ENCODE measurements around the gene CXCL6. TPM values are rescaled to one million over a fixed set of nuclear protein-coding genes. Genes with fewer than 3 reads are reported as not detected.

The CXCL6 gene
- total RNA-seq, 1 donor from 2014 or later = 0.16 TPM

DNA sequence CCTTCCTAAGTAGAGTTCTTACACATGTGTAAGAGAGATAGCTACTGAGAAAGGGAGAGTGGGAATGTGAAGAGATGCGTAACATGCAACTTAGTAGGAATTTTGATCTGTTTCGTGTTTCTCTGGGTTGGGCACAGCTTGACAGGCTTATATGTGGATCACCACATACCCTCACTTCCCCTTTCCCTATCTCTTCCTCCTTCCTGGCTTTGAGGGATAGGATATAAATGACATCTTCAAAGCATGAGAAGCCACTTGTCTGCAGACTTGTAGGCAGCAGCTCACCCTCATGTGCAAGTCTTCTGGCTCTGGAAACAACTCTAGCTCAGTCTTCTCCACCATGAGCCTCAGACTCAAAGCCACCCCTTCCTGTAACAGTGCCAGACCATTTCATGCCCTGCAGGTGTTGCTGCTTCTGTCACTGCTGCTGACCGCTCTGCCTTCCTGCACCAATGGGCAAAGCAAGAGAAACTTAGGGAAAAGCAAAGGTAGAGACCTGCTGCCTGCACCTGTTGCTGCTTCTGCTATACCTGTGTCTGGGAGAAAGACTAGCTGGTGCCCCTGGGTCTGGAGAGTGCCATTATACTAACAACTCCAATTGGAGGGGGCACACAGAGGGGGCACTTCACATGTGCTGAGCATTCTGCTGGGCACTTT, 11.2 kb downstream of the CXCL6 start:
- H3K9me3 Mint-ChIP-seq = no peaks in the 10 kb centered on the region
- no peak for DNase-seq (ENCODE audit: low spot score in 2 of 2, unreplicated experiment in 2 of 2)
- H3K27ac Mint-ChIP-seq = no peak overlapping the region
- no peaks in the 10 kb centered on the region for H3K4me1 Mint-ChIP-seq
- H3K36me3 Mint-ChIP-seq = no peaks in the 10 kb centered on the region
- H3K4me3 Mint-ChIP-seq = no peak overlapping the region
- peaks cover 42% of the 10 kb centered on the region for H3K27me3 Mint-ChIP-seq (ENCODE audit: low read depth)
- TF ChIP-seq, protein P1, sequence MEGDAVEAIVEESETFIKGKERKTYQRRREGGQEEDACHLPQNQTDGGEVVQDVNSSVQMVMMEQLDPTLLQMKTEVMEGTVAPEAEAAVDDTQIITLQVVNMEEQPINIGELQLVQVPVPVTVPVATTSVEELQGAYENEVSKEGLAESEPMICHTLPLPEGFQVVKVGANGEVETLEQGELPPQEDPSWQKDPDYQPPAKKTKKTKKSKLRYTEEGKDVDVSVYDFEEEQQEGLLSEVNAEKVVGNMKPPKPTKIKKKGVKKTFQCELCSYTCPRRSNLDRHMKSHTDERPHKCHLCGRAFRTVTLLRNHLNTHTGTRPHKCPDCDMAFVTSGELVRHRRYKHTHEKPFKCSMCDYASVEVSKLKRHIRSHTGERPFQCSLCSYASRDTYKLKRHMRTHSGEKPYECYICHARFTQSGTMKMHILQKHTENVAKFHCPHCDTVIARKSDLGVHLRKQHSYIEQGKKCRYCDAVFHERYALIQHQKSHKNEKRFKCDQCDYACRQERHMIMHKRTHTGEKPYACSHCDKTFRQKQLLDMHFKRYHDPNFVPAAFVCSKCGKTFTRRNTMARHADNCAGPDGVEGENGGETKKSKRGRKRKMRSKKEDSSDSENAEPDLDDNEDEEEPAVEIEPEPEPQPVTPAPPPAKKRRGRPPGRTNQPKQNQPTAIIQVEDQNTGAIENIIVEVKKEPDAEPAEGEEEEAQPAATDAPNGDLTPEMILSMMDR (IDR thresholded peaks at IDR 0.05; ENCODE audit: unreplicated experiment) = no peak

DNA sequence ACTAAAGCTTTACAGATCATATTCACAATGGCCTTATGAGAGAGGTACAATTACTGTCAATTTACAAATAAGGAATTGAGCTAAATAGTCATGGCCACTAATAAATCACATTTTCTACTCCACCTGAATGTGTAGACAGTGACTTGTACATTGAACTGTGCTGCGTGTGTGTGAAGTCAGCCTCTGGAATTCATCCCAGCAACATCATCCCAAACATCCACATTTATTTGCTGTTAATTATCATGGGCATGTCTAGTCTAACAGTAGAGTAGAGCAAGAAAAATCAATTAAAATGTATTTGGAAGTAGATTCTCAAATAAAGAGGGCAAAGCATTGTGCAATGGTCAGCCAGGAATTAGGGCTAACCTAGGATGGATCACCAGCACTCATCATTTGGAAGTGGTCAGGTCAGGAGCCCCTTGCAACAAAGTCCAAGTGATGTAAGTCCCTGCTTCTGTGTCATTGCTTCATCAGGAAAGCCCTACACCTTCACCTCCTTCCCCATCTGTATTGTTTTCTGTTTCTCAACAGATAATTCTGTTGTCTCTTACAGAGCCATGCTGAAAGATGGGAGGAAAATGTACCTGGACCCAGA, 11.8 kb downstream of the CXCL6 start:
- Mint-ChIP-seq H3K27ac (no peak overlapping the region), H3K4me1 (no peaks in the 10 kb centered on the region), H3K4me3 (no peak overlapping the region), H3K36me3 (no peaks in the 10 kb centered on the region), H3K27me3 (ENCODE audit: low read depth) (peaks cover 44% of the 10 kb centered on the region), H3K9me3 (no peaks in the 10 kb centered on the region)
- no peak for DNase-seq (ENCODE audit: low spot score in 2 of 2, unreplicated experiment in 2 of 2)
- TF ChIP-seq, protein P1 (IDR thresholded peaks at IDR 0.05; ENCODE audit: unreplicated experiment) = no peak

DNA sequence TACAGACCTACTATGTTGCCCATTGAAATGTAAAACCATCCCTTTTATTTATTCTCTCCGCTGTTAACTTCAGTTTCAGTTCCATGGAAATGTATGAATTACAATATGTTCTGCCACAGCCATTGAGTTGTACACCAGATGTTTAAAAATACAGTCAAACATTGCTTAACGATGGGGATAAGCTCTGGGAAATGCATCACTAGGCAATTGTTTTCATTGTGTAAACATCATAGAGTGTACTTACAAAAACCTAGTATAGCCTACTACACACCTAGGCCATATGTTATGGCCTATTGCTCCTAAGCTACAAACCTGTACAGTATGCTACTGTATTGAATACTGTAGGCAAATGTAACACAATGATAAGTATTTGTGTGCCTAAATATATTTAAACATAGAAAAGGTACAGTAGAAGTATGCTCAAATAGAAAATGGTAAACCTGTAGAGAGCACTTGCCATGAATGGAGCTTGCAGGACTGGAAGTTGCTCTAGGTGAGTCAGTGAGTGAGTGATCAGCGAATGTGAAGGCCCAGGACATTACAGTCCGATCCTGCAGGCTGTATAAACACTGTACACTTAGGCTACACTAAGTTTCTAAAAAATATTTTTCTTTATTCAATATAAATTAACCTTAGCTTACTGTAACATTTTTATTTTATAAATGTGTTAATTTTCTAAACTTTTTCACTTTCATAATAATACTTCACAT, 13.9 kb downstream of the CXCL6 start:
- H3K4me3 Mint-ChIP-seq = no peak overlapping the region
- H3K4me1 Mint-ChIP-seq = no peaks in the 10 kb centered on the region
- no peaks in the 10 kb centered on the region for H3K36me3 Mint-ChIP-seq
- no peaks in the 10 kb centered on the region for H3K9me3 Mint-ChIP-seq
- no peak for DNase-seq (ENCODE audit: low spot score in 2 of 2, unreplicated experiment in 2 of 2)
- H3K27me3 Mint-ChIP-seq (ENCODE audit: low read depth) = peaks cover 54% of the 10 kb centered on the region
- no peak overlapping the region for H3K27ac Mint-ChIP-seq
- TF ChIP-seq, protein P1 (IDR thresholded peaks at IDR 0.05; ENCODE audit: unreplicated experiment) = no peak

DNA sequence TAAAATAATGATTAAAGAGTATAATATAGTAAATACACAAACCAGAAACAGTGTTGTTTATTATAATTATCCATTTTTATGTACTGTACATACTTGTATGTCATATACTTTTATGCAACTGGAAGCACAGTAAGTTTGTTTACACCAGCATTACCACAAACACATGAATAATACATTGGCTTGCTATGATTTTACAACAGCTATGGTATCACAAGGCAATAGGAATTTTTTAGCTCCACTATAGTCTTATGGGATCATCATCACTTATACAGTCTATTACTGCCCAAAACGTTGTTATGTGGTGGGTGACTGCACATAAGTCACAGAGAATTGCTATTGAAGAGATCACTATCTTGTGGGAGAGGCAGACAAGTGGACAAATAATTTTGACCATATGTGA, 14.8 kb downstream of the CXCL6 start:
- TF ChIP-seq, protein P1 (IDR thresholded peaks at IDR 0.05; ENCODE audit: unreplicated experiment) = no peak
- Mint-ChIP-seq H3K4me1 (no peaks in the 10 kb centered on the region), H3K9me3 (no peaks in the 10 kb centered on the region), H3K36me3 (no peaks in the 10 kb centered on the region), H3K27ac (no peak overlapping the region), H3K4me3 (no peak overlapping the region), H3K27me3 (ENCODE audit: low read depth) (peaks cover 54% of the 10 kb centered on the region)
- no peak for DNase-seq (ENCODE audit: low spot score in 2 of 2, unreplicated experiment in 2 of 2)

DNA sequence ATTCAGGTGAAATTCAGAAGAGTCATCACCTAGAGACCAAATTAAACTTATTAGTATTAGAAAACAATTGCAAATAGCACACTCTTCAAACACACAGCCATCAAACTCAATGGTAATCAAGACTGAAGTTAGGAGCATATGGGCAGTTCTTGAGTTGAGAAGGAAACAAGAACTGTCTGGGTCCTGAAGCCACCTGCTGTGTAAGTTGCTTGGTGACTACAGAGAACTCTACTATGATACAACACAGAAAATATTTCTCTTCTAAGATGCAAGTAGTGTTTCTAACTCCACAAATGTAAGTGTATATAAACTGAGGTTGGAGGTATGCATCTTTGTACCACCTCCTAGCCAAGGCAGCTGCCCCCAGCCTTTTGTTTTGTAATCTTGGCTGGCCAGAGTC, 16.3 kb downstream of the CXCL6 start:
- Mint-ChIP-seq H3K27ac (no peak overlapping the region), H3K27me3 (ENCODE audit: low read depth) (peaks cover 45% of the 10 kb centered on the region), H3K4me3 (no peak overlapping the region), H3K9me3 (no peaks in the 10 kb centered on the region), H3K4me1 (no peaks in the 10 kb centered on the region), H3K36me3 (no peaks in the 10 kb centered on the region)
- TF ChIP-seq, protein P1 (IDR thresholded peaks at IDR 0.05; ENCODE audit: unreplicated experiment) = no peak
- no peak for DNase-seq (ENCODE audit: low spot score in 2 of 2, unreplicated experiment in 2 of 2)
